AML-193 (cell line): ENCODE measurements around the gene MBTD1.
A peak's percentile ranks its signal among the peaks of the same experiment; 100 is the strongest.
"Not testable (repeated sequence)": the region's sequence is repeated elsewhere in the genome, so short reads cannot be mapped to it uniquely, and the experiment has no call there.

ENCODE experiments used
- DNase-seq, 2 experiments: peaks; one replicate each; lab custom pipeline; 2025; lab: John Stamatoyannopoulos, UW

MBTD1 gene

GRCh38 chr17:51255673-51256072 is 4.2 kb downstream of the MBTD1 start:
- DNase-seq = no peak

DNA sequence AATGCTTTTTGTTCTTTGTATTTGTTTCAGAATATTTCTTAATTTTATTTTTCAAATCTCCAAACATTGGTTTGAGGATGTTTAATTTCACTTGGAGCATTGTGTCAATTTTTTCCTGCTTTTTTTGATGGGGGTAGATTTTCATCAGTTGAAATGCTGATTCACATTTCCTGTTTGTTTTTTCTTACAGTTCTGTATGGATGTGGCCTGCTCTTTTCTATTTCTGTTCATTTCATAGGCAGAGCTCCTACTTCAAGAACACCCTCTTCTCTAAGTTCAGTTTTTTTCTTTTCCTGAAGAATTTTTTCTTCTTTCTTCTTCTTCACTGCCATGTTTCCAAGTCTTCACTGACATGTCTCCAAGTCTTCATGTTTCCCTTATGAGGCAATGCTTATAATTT is 8.8 kb downstream of the MBTD1 start:
- no peak for DNase-seq

GRCh38 chr17:51250314-51250840 is 9.5 kb downstream of the MBTD1 start:
- no peak for DNase-seq

DNA sequence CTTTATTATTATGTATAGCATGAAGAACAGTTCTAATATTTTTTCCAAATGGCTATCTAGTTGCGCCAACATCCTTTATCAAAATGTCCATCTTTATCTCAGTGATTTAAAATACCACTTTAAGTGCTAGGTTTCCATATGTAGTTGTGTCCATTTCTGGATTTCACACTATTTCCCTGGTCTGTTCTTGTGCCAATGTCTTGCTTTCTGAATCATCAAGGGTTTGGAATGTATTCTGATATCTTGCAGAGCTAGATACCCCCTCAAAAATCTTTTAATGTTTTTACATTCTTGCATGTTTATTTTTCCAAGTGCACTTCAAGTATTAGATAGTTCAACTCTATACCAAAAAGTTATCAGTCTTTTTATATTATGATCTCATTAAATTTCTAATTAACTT is 14.3 kb downstream of the MBTD1 start:
- DNase-seq = no peak

- no peak for DNase-seq
Measured at GRCh38 chr17:51244041-51244440, 15.8 kb downstream of the MBTD1 start.

GRCh38 chr17:51240275-51240674 is 19.6 kb downstream of the MBTD1 start:
- no peak for DNase-seq

DNA sequence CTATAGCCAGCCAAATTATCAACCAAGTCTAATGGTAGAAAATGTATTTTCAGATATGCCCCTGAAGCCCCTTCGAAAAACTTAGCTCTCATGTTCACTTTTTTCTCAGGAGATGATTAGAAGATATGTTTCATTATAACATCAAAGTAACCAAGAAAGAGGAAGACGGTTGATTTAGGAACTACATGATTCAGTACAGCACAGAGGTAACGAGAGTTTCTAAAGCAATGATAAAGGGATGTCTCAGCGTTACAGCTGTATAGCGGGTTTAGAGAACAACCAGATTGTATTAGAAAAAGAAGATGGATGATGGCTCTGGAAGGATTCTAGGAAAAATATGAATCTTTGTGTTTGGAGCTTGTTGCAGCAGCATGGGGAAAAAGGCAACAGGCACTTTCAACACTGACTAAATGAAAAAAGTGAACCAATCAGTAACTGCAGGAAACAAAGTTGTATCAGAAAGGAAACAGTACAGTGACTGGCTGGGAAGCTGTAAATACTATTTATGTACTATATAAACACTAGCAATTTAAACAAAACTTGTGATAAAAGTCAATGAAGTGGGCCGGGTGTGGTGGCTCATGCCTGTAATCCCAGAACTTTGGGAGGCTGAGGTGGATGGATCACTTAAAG is 21.5 kb downstream of the MBTD1 start:
- DNase-seq = no peak

GRCh38 chr17:51234162-51234561 is 25.7 kb downstream of the MBTD1 start:
- no peak for DNase-seq

DNA sequence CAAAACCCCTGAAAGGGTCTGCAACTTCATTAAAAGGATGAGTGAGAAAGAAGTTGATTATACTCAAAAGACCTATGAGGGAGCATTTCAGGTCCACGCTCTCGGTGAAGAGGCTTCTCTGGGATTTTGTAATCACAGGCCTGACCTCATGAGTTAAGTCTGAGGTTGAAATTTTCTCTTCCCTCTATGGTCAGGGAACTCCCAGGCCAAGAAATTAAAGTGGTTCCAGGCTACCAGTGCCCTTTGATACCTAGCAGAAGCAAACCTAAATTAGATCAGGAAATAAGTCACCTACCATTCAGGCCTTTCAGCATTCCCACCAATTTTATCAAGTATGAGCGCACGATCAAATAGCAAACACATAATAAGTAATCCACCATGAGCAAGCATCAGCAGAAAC is 27.9 kb downstream of the MBTD1 start:
- DNase-seq = no peak

DNA sequence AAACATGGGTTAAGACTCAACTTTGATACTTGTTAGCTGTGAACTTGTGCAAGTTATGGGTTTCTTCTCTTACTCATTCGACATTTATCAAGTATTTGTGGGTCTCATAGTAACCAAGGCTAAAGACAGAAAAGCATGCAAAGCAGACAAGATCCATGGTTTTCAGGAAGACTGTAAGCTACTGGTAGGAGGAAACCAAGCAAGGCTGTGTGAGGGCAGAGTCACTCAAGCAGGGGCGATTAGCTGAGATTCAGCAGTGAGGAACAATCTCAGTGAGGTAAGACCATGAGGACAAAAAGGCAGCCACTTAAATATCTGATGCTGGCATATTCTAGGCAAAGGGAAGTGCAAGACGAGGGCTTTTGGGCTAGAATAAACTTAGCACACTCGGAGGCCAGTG is 29.5 kb downstream of the MBTD1 start:
- no peak for DNase-seq

DNA sequence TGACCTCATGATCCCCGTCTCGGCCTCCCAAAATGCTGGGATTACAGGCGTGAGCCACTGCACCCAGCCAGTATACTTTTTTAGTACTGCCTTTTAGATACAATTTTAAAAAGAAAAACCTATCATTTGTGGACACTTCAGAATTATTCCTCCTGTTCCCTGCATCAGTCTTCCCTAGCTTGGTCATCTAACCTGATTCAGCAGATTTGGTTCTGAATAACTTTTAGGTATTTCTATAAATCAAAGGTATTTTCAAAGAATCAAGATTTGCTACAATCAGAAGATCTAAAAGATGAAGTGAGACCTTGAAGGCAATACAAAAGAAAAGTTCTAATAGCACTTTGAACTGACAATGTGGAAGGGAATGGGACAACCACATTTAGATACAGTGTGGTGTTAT is 30.0 kb downstream of the MBTD1 start:
- DNase-seq = no peak

- peak; percentile 48 to 52 for DNase-seq
Measured at GRCh38 chr17:51228161-51228560, 31.7 kb downstream of the MBTD1 start.

DNA sequence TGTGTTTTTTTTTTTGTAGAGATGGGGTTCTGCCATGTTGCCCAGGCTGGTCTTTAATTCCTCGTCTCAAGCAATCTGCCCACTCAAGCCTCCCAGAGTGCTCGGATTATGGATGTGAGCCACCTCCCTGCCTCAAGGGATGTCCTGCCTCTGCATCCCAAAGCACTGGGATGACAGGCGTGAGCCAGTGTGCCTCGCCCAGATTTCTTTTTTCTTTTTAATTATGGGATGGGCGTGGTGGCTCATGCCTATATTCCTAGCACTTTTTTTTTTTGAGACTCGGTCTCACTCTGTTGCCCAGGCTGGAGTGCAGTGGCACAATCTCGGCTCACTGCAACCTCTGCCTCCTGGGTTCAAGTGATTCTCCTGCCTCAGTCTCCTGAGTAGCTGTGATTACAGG is 34.3 kb downstream of the MBTD1 start:
- DNase-seq = not testable (repeated sequence)

- no peak for DNase-seq
Measured at GRCh38 chr17:51224402-51225262, 35.2 kb downstream of the MBTD1 start.

DNA sequence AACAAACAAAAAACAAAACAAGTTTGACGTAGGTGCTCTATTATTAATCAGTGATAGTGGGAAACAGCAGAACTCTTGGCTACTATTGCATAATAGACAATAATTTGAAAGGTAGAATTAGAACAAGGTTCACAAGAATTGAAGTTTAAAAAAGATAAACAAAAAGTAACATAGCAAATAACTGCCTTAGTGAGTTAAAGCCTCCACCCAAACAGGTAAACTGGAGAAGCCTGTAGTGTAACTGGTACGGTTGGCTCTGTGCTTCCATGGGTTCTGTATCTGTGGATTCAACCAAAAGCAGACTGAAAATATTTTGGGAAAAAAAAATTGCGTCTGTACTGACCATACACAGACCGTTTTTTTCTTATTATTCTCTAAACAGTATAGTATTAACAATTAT is 38.5 kb downstream of the MBTD1 start:
- DNase-seq = no peak

DNA sequence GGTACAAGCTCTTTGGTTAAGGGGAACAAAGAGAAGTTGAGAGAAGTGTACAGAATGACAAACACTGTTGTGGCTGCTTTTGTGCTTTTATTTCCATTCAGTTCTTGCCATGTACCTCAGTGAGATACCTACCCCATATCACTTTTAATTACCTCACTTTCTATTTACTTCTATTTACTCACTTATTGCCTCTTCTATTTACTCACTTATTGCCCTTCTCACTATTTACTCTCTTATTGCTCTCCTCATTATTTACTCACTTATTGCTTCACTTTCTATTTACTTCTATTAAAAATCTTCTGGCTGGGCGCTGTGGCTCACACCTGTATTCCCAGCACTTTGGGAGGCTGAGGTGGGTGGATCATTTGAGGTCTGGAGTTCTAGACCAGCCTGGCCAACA is 41.9 kb downstream of the MBTD1 start:
- DNase-seq = no peak

- no peak for DNase-seq
Measured at GRCh38 chr17:51214920-51215319, 44.9 kb downstream of the MBTD1 start.

DNA sequence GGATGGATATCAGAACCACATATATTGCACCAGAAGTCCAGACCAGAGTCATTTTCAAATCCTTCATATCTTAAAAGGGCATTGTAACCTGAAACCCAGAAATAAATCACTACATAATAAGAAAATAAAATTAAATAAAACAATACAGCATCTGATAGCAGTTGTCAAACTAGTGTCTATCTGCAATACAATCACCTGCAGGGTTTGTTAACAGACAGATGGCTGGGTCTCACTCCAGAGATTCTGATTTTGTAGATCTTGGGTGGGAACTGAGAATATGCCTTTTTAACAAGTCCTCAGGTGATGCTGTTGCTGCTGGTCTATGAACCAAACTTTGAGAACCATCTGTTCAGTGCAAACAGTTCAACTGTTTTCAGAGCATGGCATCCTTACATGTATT is 56.0 kb downstream of the MBTD1 start:
- DNase-seq = no peak

DNA sequence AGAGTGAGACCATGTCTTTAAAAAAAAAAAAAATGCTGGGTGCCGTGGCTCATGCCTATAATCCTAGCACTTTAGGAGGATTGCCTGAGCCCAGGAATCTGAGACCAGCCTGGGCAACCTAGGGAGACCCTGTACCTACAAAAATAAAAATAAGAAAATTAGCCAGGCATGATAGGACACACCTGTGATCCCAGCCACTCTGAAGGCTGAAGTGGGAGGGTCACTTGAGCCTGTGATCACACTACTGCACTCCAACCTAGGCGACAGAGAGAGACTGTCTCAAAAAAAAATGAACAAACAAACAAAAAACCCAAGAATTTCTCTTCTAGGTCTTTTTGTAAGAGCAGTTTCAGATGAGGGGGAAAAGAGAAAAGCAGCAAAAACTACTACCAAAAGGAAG is 59.0 kb downstream of the MBTD1 start:
- DNase-seq = no peak

GRCh38 chr17:51200295-51200694 is 59.6 kb downstream of the MBTD1 start:
- DNase-seq = no peak

DNA sequence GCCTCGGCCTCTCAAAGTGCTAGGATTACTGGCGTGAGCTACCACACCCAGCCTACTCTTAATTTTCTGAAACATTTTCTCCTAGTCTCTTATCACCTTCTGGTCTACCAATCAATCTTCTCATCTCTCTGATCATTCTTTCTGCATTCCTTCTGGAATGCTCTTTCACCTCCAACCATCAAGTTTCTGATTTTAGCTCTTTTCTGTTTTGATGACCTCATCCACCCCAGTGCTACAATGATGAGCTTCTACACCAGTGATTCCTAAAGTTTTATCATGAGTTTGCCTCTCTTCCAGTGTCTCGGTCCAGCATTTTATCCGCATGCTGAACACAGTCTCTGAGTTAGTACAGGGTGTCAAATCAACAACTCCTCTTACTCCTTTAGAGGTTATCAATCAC is 62.1 kb downstream of the MBTD1 start:
- no peak for DNase-seq

DNA sequence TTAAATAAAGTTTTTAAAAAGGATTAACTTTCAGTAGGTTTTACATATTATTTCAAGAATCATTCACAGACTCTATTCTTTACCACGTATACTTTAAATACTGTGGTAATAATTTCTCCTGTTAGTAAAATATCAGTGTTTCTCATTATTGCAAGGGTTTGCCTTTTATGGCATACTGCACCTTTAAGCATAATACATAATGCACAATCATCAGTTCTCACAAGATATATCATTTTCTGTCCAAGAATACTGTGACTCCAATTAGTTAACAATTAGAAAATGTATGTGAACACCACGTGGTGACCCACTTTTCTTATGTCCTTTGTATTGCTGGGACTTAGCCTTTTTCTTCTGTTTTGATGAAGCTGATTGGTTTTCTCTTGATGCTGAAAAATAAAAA is 68.0 kb downstream of the MBTD1 start:
- no peak for DNase-seq

GRCh38 chr17:51189628-51190027 is 70.2 kb downstream of the MBTD1 start:
- DNase-seq = no peak
